Esophagus squamous epithelium (tissue), 4 donors: ENCODE measurements around the gene GZMB.
"Not testable (repeated sequence)": the region's sequence is repeated elsewhere in the genome, so short reads cannot be mapped to it uniquely, and the experiment has no call there.

Source experiments
- CTCF ChIP-seq, 6 experiments: fragments of 450-650 bp in 4 of 6; fragments of 200-600 bp in 2 of 6; sonication (generic) in 2 of 6; IDR thresholded peaks; one replicate each; pipeline ENCODE4 v1.5.1; 2016 to 2019; ENCODE audit warnings: antibody characterized with exemption in 6 of 6, mild to moderate bottlenecking in 4 of 6, moderate library complexity in 4 of 6
- POLR2A ChIP-seq, 4 donors: fragments of 450-650 bp; IDR thresholded peaks; one replicate each; pipeline ENCODE4 v1.6.1; 2017; ENCODE audit warnings: antibody characterized with exemption in 4 of 4, mild to moderate bottlenecking in 4 of 4, moderate library complexity in 3 of 4

GRCh38 chr14:24584402-24584801 is 49.6 kb downstream of the GZMB start:
- not testable (repeated sequence) for TF ChIP-seq CTCF, POLR2A (IDR thresholded peaks at IDR 0.05)
